ENCODE results near the gene CYB561D2. TPM values are rescaled to one million over a fixed set of nuclear protein-coding genes. Genes with fewer than 3 reads are reported as not detected.

CYB561D2 gene
- total and polyA plus RNA-seq, 3 donors from 2014 or later = 16.0 to 21.1 (median 18.9) TPM

DNA sequence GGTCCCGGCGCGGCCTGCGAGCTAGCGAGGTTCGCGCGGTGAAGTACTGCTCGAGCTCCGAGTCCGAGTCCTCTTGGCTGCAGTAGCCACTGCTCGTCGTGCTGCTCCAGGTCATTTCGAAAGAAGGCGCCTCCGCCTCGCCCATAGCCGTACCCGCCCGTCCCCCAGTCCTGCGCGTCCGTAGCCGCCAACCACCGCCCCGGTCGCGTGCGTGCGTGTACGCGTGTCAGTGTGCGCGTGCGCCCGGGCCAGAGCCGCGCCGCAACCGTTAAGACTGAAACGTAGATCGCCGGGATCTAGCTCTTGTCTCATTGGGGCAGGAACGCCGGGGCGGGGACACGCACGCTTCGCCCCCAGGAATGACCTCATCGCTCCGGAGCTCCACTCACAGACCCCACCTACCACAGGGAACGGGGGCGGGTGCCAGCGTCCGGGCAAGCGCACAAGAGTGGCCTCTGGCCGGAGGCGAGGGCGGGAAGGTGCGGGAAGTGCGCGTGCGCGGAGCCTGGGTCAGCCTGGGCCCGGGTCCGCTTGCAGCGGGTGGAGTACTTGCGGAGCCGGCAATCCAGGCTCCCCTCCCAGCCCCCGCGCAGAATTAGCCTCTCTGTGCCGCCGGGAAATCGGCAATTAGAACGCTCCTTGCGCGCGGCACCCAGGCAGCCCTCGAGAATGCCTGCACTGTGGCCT is 13.3 kb upstream of the CYB561D2 start:
- intact Hi-C loops (cut with DNase I; ENCODE audit: low total_unique reads) = no loop called here
- WGBS, 2 donors = 1% methylated on average over 61 of the region's 79 CpGs; no CpG with 5 or more reads in 1 of the 2 donors
- peaks cover 41% of the 10 kb centered on the region for H3K4me1 ChIP-seq

DNA sequence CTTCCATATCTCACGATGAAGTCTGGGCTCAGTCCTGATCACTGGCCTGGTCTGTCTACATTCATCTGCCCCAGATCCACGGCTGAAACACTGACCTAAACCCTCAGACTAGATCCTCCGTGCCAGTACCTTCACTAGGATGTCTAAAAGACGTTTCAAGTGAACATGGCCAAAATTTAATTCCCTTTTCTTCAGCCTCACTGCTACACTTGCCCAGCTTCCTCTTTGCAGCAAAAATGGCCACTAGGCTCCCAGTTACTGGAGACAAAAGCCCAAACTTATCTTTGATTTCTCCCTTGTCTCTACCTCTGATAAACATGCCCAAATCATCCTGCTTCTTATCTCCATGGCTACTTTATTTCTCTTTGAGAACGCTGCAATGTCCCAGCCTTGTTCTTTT is 11.7 kb upstream of the CYB561D2 start:
- TF ChIP-seq POLR2A (IDR thresholded peaks at IDR 0.05) = no peak
- TF ChIP-seq, protein P1, sequence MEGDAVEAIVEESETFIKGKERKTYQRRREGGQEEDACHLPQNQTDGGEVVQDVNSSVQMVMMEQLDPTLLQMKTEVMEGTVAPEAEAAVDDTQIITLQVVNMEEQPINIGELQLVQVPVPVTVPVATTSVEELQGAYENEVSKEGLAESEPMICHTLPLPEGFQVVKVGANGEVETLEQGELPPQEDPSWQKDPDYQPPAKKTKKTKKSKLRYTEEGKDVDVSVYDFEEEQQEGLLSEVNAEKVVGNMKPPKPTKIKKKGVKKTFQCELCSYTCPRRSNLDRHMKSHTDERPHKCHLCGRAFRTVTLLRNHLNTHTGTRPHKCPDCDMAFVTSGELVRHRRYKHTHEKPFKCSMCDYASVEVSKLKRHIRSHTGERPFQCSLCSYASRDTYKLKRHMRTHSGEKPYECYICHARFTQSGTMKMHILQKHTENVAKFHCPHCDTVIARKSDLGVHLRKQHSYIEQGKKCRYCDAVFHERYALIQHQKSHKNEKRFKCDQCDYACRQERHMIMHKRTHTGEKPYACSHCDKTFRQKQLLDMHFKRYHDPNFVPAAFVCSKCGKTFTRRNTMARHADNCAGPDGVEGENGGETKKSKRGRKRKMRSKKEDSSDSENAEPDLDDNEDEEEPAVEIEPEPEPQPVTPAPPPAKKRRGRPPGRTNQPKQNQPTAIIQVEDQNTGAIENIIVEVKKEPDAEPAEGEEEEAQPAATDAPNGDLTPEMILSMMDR (IDR thresholded peaks at IDR 0.05) = no peak
- no peak overlapping the region for H3K4me3 ChIP-seq
- H3K9me3 ChIP-seq = no peaks in the 10 kb centered on the region
- H3K36me3 ChIP-seq (ENCODE audit: low read depth, missing control alignments) = no peaks in the 10 kb centered on the region
- H3K27me3 ChIP-seq = no peaks in the 10 kb centered on the region
- peak overlapping the region; percentile 87 to 97 for H3K27ac ChIP-seq
- intact Hi-C loops (cut with DNase I; ENCODE audit: low total_unique reads) = no loop called here
- peaks cover 32% of the 10 kb centered on the region for H3K4me1 ChIP-seq
- DNase-seq = no peak
- 35 to 36% methylated on average over 5 of the region's 5 CpGs for WGBS, 2 donors

More for the DNA sequence above, 13.3 kb upstream of the CYB561D2 start:
- Histone ChIP-seq H3K27me3 (no peaks in the 10 kb centered on the region), H3K27ac (peak overlapping the region; percentile 87 to 97), H3K9me3 (no peaks in the 10 kb centered on the region), H3K4me3 (peak overlapping the region; percentile 74 to 91), H3K36me3 (ENCODE audit: low read depth, missing control alignments) (no peaks in the 10 kb centered on the region)
- DNase-seq = peak; percentile 99
- TF ChIP-seq, protein P1 (IDR thresholded peaks at IDR 0.05) = no peak
- peak; percentile 21 for TF ChIP-seq POLR2A (IDR thresholded peaks at IDR 0.05)

DNA sequence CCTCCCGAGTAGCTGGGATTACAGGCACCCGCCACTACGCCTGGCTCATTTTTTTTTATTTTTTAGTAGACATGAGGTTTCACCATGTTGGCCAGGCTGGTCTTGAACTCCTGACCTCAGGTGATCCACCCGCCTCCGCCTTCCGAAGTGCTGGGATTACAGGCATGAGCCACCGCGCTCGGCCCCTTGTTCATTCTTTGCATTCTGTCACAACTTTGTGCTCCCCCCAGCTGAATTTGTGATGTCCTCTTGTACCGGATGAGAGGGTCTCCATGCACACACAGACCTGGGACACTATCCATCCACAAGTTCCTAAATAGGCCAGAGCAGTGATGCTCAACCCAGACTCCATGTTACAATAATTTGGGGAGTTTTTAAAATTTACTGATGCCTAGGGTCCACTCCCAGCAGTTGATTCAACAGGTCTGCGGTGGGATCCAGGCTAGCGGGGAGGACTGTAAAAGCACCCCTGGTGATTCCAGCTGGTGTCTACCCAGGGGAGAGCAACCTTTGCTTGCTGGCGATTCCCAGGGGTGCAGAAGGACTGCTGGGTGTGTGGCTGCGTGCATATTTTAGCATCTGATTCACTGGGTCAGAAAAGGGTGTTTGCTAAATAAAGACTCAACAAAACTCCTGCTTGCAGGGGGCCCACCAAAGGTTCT is 11.0 kb upstream of the CYB561D2 start:
- 73 to 74% methylated on average over 13 to 14 of the region's 14 CpGs for WGBS, 2 donors
- Histone ChIP-seq H3K9me3 (no peaks in the 10 kb centered on the region), H3K4me3 (peak overlapping the region; percentile 47 to 53), H3K36me3 (ENCODE audit: low read depth, missing control alignments) (no peaks in the 10 kb centered on the region), H3K27ac (peak overlapping the region; percentile 78 to 87), H3K4me1 (peaks cover 28% of the 10 kb centered on the region), H3K27me3 (no peaks in the 10 kb centered on the region)
- TF ChIP-seq, protein P1 (IDR thresholded peaks at IDR 0.05) = no peak
- TF ChIP-seq POLR2A (IDR thresholded peaks at IDR 0.05) = no peak
- DNase-seq = no peak
- intact Hi-C loops (cut with DNase I; ENCODE audit: low total_unique reads) = no loop called here

DNA sequence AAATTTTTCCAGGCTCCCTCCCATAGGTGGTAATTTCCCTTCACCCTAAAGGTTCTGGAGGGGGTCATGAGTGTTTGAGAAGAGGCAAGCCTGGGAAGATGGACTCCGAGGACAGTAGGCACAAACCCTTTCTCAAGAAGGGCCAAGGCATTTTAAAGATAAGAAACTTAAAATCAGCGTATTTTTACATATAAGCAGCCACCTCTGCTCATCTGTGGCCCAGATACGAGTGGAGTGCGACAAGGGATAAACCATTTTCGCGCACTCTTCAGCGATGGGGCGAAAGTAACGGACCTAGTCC is 10.6 kb upstream of the CYB561D2 start:
- Histone ChIP-seq H3K27ac (peak overlapping the region; percentile 22 to 78), H3K4me1 (peaks cover 32% of the 10 kb centered on the region), H3K4me3 (peak overlapping the region; percentile 47 to 53), H3K27me3 (no peaks in the 10 kb centered on the region), H3K9me3 (no peaks in the 10 kb centered on the region), H3K36me3 (ENCODE audit: low read depth, missing control alignments) (no peaks in the 10 kb centered on the region)
- no peak for DNase-seq
- TF ChIP-seq, protein P1 (IDR thresholded peaks at IDR 0.05) = no peak
- no peak for TF ChIP-seq POLR2A (IDR thresholded peaks at IDR 0.05)
- 24 to 44% methylated on average over 6 to 9 of the region's 9 CpGs for WGBS, 2 donors
- intact Hi-C loops (cut with DNase I; ENCODE audit: low total_unique reads) = no loop called here

All from testis (tissue), 3 donors.